ENCODE measurements around the gene SEC11C. TPM values are rescaled to one million over a fixed set of nuclear protein-coding genes. Genes with fewer than 3 reads are reported as not detected.
"Not testable (repeated sequence)": the region's sequence is repeated elsewhere in the genome, so short reads cannot be mapped to it uniquely, and the experiment has no call there.

The SEC11C gene
- total RNA-seq, 4 donors from 2014 or later: 8.2 to 39.7 (median 22.1) TPM

DNA sequence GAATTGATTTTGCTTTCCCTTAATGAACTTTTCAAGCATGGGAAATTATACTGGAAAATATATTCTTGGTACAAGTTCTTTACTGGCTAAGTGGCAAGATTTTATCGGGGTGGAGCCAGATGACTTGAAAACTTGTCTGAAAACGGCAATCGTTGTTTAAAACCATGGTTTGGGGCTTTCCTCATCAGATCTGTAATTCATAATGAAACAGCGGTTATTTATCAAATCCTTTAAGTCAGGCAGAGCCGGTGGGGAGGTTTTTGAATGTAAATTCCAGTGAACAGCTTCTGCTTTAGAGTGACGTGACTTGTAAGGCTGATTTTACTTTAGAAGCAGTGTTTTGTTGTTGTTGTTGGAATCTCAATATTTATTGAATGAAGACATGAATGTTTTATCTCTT, 2.6 kb downstream of the SEC11C start:
- TF ChIP-seq, protein P1, sequence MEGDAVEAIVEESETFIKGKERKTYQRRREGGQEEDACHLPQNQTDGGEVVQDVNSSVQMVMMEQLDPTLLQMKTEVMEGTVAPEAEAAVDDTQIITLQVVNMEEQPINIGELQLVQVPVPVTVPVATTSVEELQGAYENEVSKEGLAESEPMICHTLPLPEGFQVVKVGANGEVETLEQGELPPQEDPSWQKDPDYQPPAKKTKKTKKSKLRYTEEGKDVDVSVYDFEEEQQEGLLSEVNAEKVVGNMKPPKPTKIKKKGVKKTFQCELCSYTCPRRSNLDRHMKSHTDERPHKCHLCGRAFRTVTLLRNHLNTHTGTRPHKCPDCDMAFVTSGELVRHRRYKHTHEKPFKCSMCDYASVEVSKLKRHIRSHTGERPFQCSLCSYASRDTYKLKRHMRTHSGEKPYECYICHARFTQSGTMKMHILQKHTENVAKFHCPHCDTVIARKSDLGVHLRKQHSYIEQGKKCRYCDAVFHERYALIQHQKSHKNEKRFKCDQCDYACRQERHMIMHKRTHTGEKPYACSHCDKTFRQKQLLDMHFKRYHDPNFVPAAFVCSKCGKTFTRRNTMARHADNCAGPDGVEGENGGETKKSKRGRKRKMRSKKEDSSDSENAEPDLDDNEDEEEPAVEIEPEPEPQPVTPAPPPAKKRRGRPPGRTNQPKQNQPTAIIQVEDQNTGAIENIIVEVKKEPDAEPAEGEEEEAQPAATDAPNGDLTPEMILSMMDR (IDR thresholded peaks at IDR 0.05): no peak
- TF ChIP-seq POLR2A (IDR thresholded peaks at IDR 0.05): no peak
- intact Hi-C loops (cut with DNase I; ENCODE audit: low total_unique reads) (no loop called here), in situ Hi-C loops (cut with MboI; ENCODE audit: low pct_ligation_motif_present in 1 of 4, low pct_unique_long_range_greater_than_20kb in 1 of 4, low sequenced_read_pairs in 3 of 4) (no loop called here)
- WGBS, 2 donors (ENCODE audit: low coverage in 1 of 2): 70 to 71% methylated on average over 6 of the region's 6 CpGs
- no peak overlapping the region for H3K4me3 ChIP-seq
- no peak for DNase-seq
- no peaks in the 10 kb centered on the region for H3K36me3 ChIP-seq
- H3K9me3 ChIP-seq: no peaks in the 10 kb centered on the region
- no peaks in the 10 kb centered on the region for H3K27me3 ChIP-seq
- H3K27ac ChIP-seq: no peak overlapping the region
- peaks cover 0 to 18% (median 8%) of the 10 kb centered on the region in 4 donors for H3K4me1 ChIP-seq

DNA sequence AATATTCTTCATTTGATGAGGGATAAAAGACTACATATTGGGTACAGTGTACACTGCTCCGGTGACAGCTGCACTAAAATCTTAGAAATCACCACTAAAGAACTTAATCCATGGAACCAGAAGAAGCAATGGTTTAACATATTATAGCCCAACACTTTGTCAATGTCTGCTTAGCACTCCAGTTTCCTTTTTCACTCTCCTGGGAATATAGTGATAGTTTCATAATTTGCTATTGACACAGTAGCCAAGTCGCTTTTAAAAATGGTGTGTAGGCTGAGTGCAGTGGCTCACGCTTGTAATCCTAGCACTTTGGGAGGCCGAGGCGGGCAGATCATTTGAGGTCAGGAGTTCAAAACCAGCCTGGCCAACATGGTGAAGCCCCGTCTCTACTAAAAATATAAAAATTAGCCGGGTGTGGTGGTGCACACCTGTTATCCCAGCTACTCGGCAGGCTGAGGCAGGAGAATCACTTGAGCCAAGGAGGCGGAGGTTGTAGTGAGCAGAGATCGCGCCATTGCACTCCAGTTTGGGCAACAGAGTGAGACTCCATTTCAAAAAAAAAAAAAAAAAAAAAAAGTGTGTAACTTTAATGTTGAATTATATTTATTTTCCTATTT, 3.2 kb downstream of the SEC11C start:
- in situ Hi-C loops (cut with MboI; ENCODE audit: low pct_ligation_motif_present in 1 of 4, low pct_unique_long_range_greater_than_20kb in 1 of 4, low sequenced_read_pairs in 3 of 4); H3K9me3 ChIP-seq; H3K4me3 ChIP-seq; H3K36me3 ChIP-seq; DNase-seq; H3K27ac ChIP-seq; H3K27me3 ChIP-seq; intact Hi-C loops (cut with DNase I; ENCODE audit: low total_unique reads): not testable (repeated sequence)
- WGBS, 2 donors (ENCODE audit: low coverage in 1 of 2): 74 to 90% methylated on average over 7 to 11 of the region's 11 CpGs
- H3K4me1 ChIP-seq: peaks cover 0 to 18% (median 8%) of the 10 kb centered on the region in 4 donors

DNA sequence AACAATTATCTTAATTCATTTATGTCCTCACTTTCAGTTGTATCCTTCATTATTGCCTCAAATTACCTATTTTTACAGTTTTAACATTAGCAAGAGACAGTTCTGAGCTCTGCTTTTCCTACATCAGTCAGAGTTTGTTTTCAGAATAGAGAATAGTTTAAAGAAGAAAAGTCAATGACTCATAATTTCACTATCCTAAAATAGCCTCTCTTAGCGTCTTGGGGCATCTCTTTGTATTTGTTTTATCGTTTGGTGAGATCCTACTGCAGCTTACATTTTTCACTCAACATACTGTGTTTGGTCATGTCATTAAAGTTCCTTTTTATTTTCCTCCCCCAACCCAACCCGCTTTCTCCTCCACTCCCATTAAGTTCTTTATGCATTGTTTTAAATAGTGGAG, 3.8 kb downstream of the SEC11C start:
- no peaks in the 10 kb centered on the region for H3K9me3 ChIP-seq
- H3K4me1 ChIP-seq: peaks cover 0 to 18% (median 8%) of the 10 kb centered on the region in 4 donors
- no peak for DNase-seq
- H3K27me3 ChIP-seq: no peaks in the 10 kb centered on the region
- no peak overlapping the region for H3K4me3 ChIP-seq
- no peak overlapping the region for H3K27ac ChIP-seq
- H3K36me3 ChIP-seq: no peaks in the 10 kb centered on the region
- intact Hi-C loops (cut with DNase I; ENCODE audit: low total_unique reads) (no loop called here), in situ Hi-C loops (cut with MboI; ENCODE audit: low pct_ligation_motif_present in 1 of 4, low pct_unique_long_range_greater_than_20kb in 1 of 4, low sequenced_read_pairs in 3 of 4) (no loop called here)
- 63 to 71% methylated on average over 3 of the region's 3 CpGs for WGBS, 2 donors (ENCODE audit: low coverage in 1 of 2)
- no peak for TF ChIP-seq POLR2AphosphoS5 (IDR thresholded peaks at IDR 0.05)
- TF ChIP-seq, protein P1 (IDR thresholded peaks at IDR 0.05): no peak
- no peak for TF ChIP-seq POLR2A (IDR thresholded peaks at IDR 0.05)
- TF ChIP-seq EP300 (IDR thresholded peaks at IDR 0.05; ENCODE audit: low read depth): no peak

DNA sequence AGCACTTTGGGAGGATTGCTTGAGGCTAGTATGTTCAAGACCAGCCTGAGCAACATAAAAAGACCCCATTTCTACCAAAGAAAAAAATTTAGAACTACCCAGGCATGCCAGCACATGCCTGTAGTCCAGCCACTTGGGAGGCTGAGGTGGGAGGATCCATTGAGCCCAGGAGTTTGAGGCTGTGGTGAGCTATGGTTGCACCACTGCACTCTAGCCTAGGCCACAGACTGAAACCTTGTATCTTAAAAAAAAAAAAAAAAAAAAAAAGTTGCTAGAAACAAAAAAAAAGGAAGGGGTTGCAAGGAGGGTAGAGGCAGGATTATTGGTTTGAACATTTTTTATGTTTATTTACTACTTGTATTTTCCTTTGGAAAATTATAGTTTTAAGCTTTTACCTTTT, 4.8 kb downstream of the SEC11C start:
- in situ Hi-C loops (cut with MboI; ENCODE audit: low pct_ligation_motif_present in 1 of 4, low pct_unique_long_range_greater_than_20kb in 1 of 4, low sequenced_read_pairs in 3 of 4): no loop called here
- Histone ChIP-seq H3K4me1 (peaks cover 0 to 15% (median 8%) of the 10 kb centered on the region in 4 donors), H3K4me3 (no peak overlapping the region), H3K9me3 (no peaks in the 10 kb centered on the region), H3K27me3 (no peaks in the 10 kb centered on the region), H3K36me3 (no peaks in the 10 kb centered on the region), H3K27ac (no peak overlapping the region)
- TF ChIP-seq, protein P1 (IDR thresholded peaks at IDR 0.05): no peak
- TF ChIP-seq POLR2AphosphoS5 (IDR thresholded peaks at IDR 0.05): no peak
- no peak for TF ChIP-seq POLR2A (IDR thresholded peaks at IDR 0.05)
- no peak for TF ChIP-seq EP300 (IDR thresholded peaks at IDR 0.05; ENCODE audit: low read depth)
- DNase-seq: no peak
- intact Hi-C loops (cut with DNase I; ENCODE audit: low total_unique reads): no loop called here

DNA sequence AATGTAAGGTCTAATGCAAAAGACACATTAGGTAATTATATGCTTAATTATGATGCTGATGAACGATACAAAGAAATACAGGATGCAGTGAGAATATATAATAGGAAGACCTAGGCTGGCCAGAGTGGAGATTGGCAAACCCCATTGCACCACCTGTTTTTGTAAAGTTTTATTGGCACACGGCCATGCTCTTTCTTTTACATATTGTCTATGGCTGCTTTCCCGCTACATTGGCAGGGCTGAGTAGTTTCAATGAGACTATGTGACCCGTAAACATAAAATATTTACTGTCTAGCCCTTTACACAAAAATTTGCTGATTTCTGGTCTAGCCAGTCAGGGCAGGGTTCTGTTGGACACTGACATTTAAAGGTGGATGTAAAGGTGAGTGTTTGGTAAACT, 5.4 kb downstream of the SEC11C start:
- no peak overlapping the region for H3K27ac ChIP-seq
- intact Hi-C loops (cut with DNase I; ENCODE audit: low total_unique reads): no loop called here
- no peaks in the 10 kb centered on the region for H3K36me3 ChIP-seq
- 85 to 88% methylated on average over 4 of the region's 4 CpGs for WGBS, 2 donors (ENCODE audit: low coverage in 1 of 2)
- in situ Hi-C loops (cut with MboI; ENCODE audit: low pct_ligation_motif_present in 1 of 4, low pct_unique_long_range_greater_than_20kb in 1 of 4, low sequenced_read_pairs in 3 of 4): no loop called here
- H3K9me3 ChIP-seq: no peaks in the 10 kb centered on the region
- no peak for TF ChIP-seq POLR2AphosphoS5 (IDR thresholded peaks at IDR 0.05)
- TF ChIP-seq EP300 (IDR thresholded peaks at IDR 0.05; ENCODE audit: low read depth): no peak
- no peak for TF ChIP-seq POLR2A (IDR thresholded peaks at IDR 0.05)
- TF ChIP-seq, protein P1 (IDR thresholded peaks at IDR 0.05): no peak
- peaks cover 0 to 15% (median 8%) of the 10 kb centered on the region in 4 donors for H3K4me1 ChIP-seq
- no peak overlapping the region for H3K4me3 ChIP-seq
- H3K27me3 ChIP-seq: no peaks in the 10 kb centered on the region
- DNase-seq: no peak
